ENCODE measurements around the gene ZZZ3. TPM values are rescaled to one million over a fixed set of nuclear protein-coding genes. Genes with fewer than 3 reads are reported as not detected.
"Not testable (repeated sequence)": the region's sequence is repeated elsewhere in the genome, so short reads cannot be mapped to it uniquely, and the experiment has no call there.

The ZZZ3 gene
- total RNA-seq, 5 donors from 2014 or later (not counting 1 experiment from before 2014, with no cell fraction given): 48.6 to 64.2 (median 57.0) TPM

DNA sequence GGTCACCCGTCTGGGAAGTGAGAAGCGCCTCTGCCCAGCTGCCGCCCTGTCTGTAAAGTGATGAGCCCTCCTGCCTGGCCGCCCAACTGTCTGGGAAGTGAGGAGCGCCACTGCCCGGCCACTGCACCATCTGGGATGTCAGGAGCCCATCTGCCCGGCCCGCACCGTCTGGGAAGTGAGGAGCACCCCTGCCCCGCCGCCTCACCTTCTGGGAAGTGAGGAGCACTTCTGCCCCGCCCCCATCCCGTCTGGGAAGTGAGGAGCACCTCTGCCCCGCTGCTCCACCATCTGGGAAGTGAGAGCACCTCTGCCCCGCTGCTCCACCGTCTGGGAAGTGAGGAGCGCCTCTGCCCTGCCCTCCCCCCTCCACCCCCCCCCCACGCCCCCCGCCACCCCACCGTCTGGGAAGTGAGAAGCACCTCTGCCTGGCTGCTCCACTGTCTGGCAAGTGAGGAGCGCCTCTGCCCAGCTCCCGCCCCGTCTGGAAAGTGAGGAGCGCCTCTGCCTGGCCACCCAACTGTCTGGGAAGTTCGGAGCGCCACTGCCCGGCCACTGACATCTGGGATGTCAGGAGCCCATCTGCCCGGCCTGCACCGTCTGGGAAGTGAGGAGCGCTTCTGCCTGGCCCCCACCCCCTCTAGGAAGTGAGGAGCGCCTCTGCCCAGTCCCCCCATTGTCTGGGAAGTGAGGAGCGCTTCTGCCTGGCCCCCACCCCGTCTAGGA lies 4.5 kb upstream of the ZZZ3 start:
- Mint-ChIP-seq H3K36me3 (peaks cover 14% of the 10 kb centered on the region), H3K4me3 (no peak overlapping the region), H3K27me3 (no peaks in the 10 kb centered on the region), H3K9me3 (no peaks in the 10 kb centered on the region), H3K27ac (no peak overlapping the region), H3K4me1 (peaks cover 12 to 18% (median 18%) of the 10 kb centered on the region in 3 donors)
- no peaks in the 10 kb centered on the region for H3K9me3 ChIP-seq
- H3K36me3 ChIP-seq (ENCODE audit: control insufficient read depth in 2 of 2, extremely low read depth in 1 of 2, insufficient read depth in 1 of 2, low read length in 1 of 2): no peaks in the 10 kb centered on the region
- over 99% methylated on average over 15 of the region's 33 CpGs for WGBS (ENCODE audit: insufficient coverage)
- no peak for ATAC-seq (replicated peaks in 1 of 4)
- peaks cover 5 to 9% of the 10 kb centered on the region in 2 experiments for H3K4me1 ChIP-seq (ENCODE audit: control insufficient read depth in 1 of 2, extremely low read depth in 1 of 2, insufficient read depth in 2 of 2, low read length in 2 of 2)
- DNase-seq: no peak
- H3K27me3 ChIP-seq (replicated peaks in 1 of 2; ENCODE audit: control insufficient read depth in 2 of 2, extremely low read depth in 1 of 2, insufficient read depth in 2 of 2, low read length in 1 of 2): no peaks in the 10 kb centered on the region
- no peak overlapping the region for H3K27ac ChIP-seq (ENCODE audit: low read length)
- POLR2A ChIA-PET: no interaction called here
- CTCF ChIA-PET: interaction anchor here in 1 of 2 donors (0.6 kb wide), 1 partner anchor 66 kb away, joined by 10 read pairs; no protein-coding TSS in a partner anchor
- H3K4me3 ChIP-seq (ENCODE audit: control insufficient read depth in 1 of 2, extremely low read depth in 1 of 2, low read length in 1 of 2): no peak overlapping the region

DNA sequence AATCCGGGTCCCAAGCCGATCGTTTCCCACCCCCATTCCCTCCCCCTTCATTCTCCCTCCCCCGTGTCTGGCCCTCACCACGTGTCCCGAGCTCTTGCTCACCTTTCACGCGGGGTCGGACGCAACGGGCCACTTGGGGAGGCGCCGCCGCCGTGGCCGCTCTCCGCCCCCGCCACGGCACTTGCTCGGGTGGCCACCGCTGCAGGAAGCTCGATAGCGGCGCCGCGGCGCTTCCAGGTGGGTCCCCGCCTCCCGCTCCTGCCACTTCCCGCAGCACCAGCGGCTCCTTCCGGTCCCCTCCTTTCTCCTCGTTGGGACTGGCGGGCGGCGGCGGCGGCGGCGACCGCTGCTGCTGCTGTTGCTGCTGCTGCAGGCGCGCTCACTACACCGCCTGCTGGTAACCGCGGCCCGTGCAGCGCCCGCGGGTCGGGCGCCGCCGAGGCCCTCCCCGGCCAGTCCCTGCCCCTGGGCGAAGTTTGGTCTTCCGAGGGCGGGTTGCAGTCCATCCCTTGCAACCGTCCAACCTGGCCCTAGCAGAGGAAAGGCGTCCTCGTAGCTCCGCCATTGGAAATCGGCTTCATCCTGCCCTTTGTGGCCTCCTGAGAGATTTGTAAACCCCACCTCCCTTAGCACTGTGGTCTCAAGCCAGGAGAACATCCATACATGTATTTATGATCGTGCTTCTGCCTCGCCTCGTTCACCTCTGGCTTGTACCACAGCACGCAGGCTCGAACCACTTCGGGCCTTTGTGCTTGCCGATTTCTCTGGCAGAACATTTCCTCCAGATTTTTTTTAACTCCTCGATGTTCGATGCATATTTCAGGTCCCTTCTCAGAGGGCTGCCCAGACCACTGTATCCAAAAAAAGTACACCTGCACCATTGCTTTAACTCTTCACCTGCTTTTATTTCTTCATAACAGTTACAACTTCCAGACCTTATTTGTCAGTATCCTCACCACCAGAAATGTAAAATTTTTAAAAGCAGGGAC lies 996 bp upstream of the ZZZ3 start:
- Mint-ChIP-seq H3K4me3 (peak overlapping the region; percentile 82 to 91 (median 89)), H3K36me3 (no peaks in the 10 kb centered on the region), H3K4me1 (peaks cover 41 to 53% (median 48%) of the 10 kb centered on the region in 3 donors), H3K27ac (peak overlapping the region; percentile 94 to 97), H3K9me3 (no peaks in the 10 kb centered on the region), H3K27me3 (no peaks in the 10 kb centered on the region)
- under 1% methylated on average over 71 of the region's 72 CpGs for WGBS (ENCODE audit: insufficient coverage)
- CTCF ChIA-PET: interaction anchor here (0.5 to 1.5 kb wide), 10 partner anchors 9 to 540 kb away, joined by 3 to 12 read pairs (median 3); partner anchors contain the start of genes FUBP1 (in 1 of the 2) and MIGA1 (in 1 of the 2)
- peak; percentile 79 to 95 (median 90) for DNase-seq
- Histone ChIP-seq H3K4me1 (ENCODE audit: control insufficient read depth in 1 of 2, extremely low read depth in 1 of 2, insufficient read depth in 2 of 2, low read length in 2 of 2) (peaks cover 17 to 24% of the 10 kb centered on the region in 2 experiments), H3K4me3 (ENCODE audit: control insufficient read depth in 1 of 2, extremely low read depth in 1 of 2, low read length in 1 of 2) (peak overlapping the region; percentile 52 to 74), H3K36me3 (ENCODE audit: control insufficient read depth in 2 of 2, extremely low read depth in 1 of 2, insufficient read depth in 1 of 2, low read length in 1 of 2) (no peaks in the 10 kb centered on the region), H3K27ac (ENCODE audit: low read length) (peak overlapping the region; percentile 78), H3K9me3 (no peaks in the 10 kb centered on the region), H3K27me3 (replicated peaks in 1 of 2; ENCODE audit: control insufficient read depth in 2 of 2, extremely low read depth in 1 of 2, insufficient read depth in 2 of 2, low read length in 1 of 2) (no peaks in the 10 kb centered on the region)
- ATAC-seq (replicated peaks in 1 of 4): peak; percentile 75 to 82 (median 78)
- POLR2A ChIA-PET: interaction anchor here (0.6 to 3.1 kb wide), 5 partner anchors 295 to 939 kb away, joined by 3 to 13 read pairs (median 6); partner anchors contain the start of genes DNAJB4 (in 1 of the 2) and FUBP1 (in 1 of the 2)

DNA sequence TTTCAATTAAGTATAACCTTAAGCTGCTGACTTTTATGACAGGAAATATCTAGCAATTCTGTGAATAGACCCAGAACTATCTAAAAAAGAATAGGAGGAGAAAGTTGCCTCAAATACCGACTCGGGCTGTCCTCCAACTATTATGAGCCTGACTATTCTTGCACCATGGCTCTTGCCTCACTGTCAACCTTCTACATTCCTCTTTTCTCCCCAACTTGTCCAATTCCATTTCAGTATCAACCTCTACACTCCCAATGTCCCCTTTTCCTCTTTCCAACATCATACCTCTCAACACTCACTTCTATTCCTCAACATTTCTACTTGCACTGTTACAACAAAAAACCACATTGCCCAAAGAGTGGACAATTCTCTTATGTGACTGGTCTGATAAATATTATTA lies 2.3 kb downstream of the ZZZ3 start:
- Mint-ChIP-seq H3K4me1 (peaks cover 63 to 69% (median 69%) of the 10 kb centered on the region in 3 donors), H3K9me3 (no peaks in the 10 kb centered on the region), H3K27ac (no peak overlapping the region), H3K36me3 (peaks cover 6% of the 10 kb centered on the region), H3K4me3 (peak overlapping the region in 1 of 3 donors; percentile 28), H3K27me3 (no peaks in the 10 kb centered on the region)
- H3K4me1 ChIP-seq (ENCODE audit: control insufficient read depth in 1 of 2, extremely low read depth in 1 of 2, insufficient read depth in 2 of 2, low read length in 2 of 2): peaks cover 21 to 27% of the 10 kb centered on the region in 2 experiments
- no peaks in the 10 kb centered on the region for H3K27me3 ChIP-seq (replicated peaks in 1 of 2; ENCODE audit: control insufficient read depth in 2 of 2, extremely low read depth in 1 of 2, insufficient read depth in 2 of 2, low read length in 1 of 2)
- no CpG with 5 or more reads among the region's 2 CpGs for WGBS (ENCODE audit: insufficient coverage)
- DNase-seq (no peak), ATAC-seq (replicated peaks in 1 of 4) (no peak)
- no peaks in the 10 kb centered on the region for H3K9me3 ChIP-seq
- no peak overlapping the region for H3K4me3 ChIP-seq (ENCODE audit: control insufficient read depth in 1 of 2, extremely low read depth in 1 of 2, low read length in 1 of 2)
- POLR2A ChIA-PET: interaction anchor here (0.5 to 0.6 kb wide), 2 partner anchors 12 to 32 kb away, joined by 5 to 8 read pairs; no protein-coding TSS in a partner anchor
- CTCF ChIA-PET: interaction anchor here in 1 of 2 donors (0.9 kb wide), 1 partner anchor 9 kb away, joined by 4 read pairs; no protein-coding TSS in a partner anchor
- H3K36me3 ChIP-seq (ENCODE audit: control insufficient read depth in 2 of 2, extremely low read depth in 1 of 2, insufficient read depth in 1 of 2, low read length in 1 of 2): peaks cover 0 to 2% of the 10 kb centered on the region in 2 donors
- no peak overlapping the region for H3K27ac ChIP-seq (ENCODE audit: low read length)

DNA sequence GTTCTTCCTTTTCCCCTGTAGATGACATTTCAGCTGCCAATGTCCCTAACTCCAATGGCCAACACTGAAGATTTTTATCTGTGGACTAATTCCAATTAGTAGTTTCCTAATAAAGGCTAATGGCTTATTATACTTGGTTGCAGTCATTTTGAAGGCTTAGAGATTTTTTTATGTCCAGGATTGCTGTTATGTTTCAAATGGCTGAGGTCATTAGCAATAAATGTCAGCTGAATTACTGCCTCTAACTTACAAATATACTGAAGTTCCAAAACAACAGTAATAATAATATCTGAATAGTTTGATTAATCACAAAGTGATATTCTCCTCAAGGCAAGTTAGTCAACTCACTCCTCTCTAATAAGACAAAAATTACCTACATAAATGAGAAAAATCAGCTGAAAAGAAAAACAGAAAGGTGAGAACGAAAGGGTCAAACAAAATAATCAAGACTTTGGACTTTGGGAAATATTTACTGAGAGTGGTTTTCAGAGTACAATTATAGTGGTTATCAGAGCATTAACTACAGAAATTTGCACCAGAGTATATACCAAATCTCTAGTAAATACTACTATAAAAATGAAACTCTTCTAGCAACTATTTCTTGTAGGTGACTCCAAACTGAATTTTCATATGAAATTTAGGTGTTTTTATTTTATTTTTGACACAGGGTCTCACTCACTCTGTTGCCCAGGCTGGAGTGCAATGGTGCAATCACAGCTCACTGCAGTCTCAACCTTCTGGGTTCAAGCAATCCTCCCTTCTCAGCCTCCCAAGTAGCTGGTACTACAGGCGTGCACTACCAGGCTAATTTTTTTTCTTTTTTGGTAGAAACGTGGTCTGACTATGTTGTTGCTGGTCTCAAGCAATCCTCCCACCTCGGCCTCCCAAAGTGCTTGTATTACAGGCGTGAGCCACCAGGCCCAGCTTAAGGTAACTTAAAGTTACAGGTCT lies 3.5 kb downstream of the ZZZ3 start:
- Histone ChIP-seq H3K27me3 (replicated peaks in 1 of 2; ENCODE audit: control insufficient read depth in 2 of 2, extremely low read depth in 1 of 2, insufficient read depth in 2 of 2, low read length in 1 of 2) (no peaks in the 10 kb centered on the region), H3K4me1 (ENCODE audit: control insufficient read depth in 1 of 2, extremely low read depth in 1 of 2, insufficient read depth in 2 of 2, low read length in 2 of 2) (peaks cover 21 to 23% of the 10 kb centered on the region in 2 experiments), H3K4me3 (ENCODE audit: control insufficient read depth in 1 of 2, extremely low read depth in 1 of 2, low read length in 1 of 2) (no peak overlapping the region), H3K27ac (ENCODE audit: low read length) (no peak overlapping the region), H3K36me3 (ENCODE audit: control insufficient read depth in 2 of 2, extremely low read depth in 1 of 2, insufficient read depth in 1 of 2, low read length in 1 of 2) (peaks cover 0 to 5% of the 10 kb centered on the region in 2 donors), H3K9me3 (no peaks in the 10 kb centered on the region)
- H3K4me1 Mint-ChIP-seq: peaks cover 62 to 70% (median 68%) of the 10 kb centered on the region in 3 donors
- POLR2A ChIA-PET: interaction anchor here in 1 of 2 donors (0.6 to 0.9 kb wide), 3 partner anchors 11 to 100 kb away, joined by 3 to 6 read pairs (median 4); partner anchors contain the start of gene MIGA1
- ATAC-seq (replicated peaks in 1 of 4) (no peak), DNase-seq (no peak)
- no peak overlapping the region for H3K27ac Mint-ChIP-seq
- H3K36me3 Mint-ChIP-seq: peaks cover 10% of the 10 kb centered on the region
- no peaks in the 10 kb centered on the region for H3K9me3 Mint-ChIP-seq
- WGBS (ENCODE audit: insufficient coverage): no CpG with 5 or more reads among the region's 5 CpGs
- H3K27me3 Mint-ChIP-seq: no peaks in the 10 kb centered on the region
- no peak overlapping the region for H3K4me3 Mint-ChIP-seq
- CTCF ChIA-PET: interaction anchor here (0.6 to 0.9 kb wide), 2 partner anchors 8 to 9 kb away, joined by 3 to 4 read pairs; no protein-coding TSS in a partner anchor

DNA sequence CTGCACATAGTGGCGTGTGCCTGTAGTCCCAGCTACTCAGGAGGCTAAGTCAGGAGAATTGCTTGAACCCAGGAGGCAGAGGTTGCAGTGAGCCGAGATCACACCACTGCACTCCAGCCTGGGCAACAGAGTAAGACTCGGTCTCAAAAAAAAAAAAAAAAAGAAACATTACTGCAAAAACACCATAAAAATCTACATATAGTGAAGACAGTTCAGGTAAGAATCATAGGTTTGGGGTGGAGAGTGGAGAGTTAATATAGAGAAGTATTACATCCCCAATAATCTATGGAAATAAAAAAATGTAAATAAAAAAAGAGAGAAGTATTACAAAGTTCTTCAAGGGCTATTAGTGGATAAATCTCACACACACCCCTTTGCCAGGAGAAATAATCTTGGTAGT lies 7.7 kb downstream of the ZZZ3 start:
- ATAC-seq (replicated peaks in 1 of 4); H3K27ac Mint-ChIP-seq; H3K27me3 ChIP-seq (replicated peaks in 1 of 2; ENCODE audit: control insufficient read depth in 2 of 2, extremely low read depth in 1 of 2, insufficient read depth in 2 of 2, low read length in 1 of 2); H3K9me3 ChIP-seq; H3K36me3 ChIP-seq (ENCODE audit: control insufficient read depth in 2 of 2, extremely low read depth in 1 of 2, insufficient read depth in 1 of 2, low read length in 1 of 2); H3K4me3 Mint-ChIP-seq; H3K27me3 Mint-ChIP-seq; CTCF ChIA-PET; DNase-seq; H3K4me3 ChIP-seq (ENCODE audit: control insufficient read depth in 1 of 2, extremely low read depth in 1 of 2, low read length in 1 of 2); H3K9me3 Mint-ChIP-seq; H3K27ac ChIP-seq (ENCODE audit: low read length): not testable (repeated sequence)
- POLR2A ChIA-PET: interaction anchor here in 1 of 2 donors (0.6 kb wide), 1 partner anchor 810 kb away, joined by 3 read pairs; no protein-coding TSS in a partner anchor
- Mint-ChIP-seq H3K36me3 (peaks cover 10% of the 10 kb centered on the region), H3K4me1 (peaks cover 56 to 80% (median 76%) of the 10 kb centered on the region in 3 donors)
- 100% methylated on average over 1 of the region's 3 CpGs for WGBS (ENCODE audit: insufficient coverage)
- H3K4me1 ChIP-seq (ENCODE audit: control insufficient read depth in 1 of 2, extremely low read depth in 1 of 2, insufficient read depth in 2 of 2, low read length in 2 of 2): peaks cover 7 to 10% of the 10 kb centered on the region in 2 experiments

All from T-cell (primary cell).